ENCODE results near the gene WDR46. TPM values are rescaled to one million over a fixed set of nuclear protein-coding genes. Genes with fewer than 3 reads are reported as not detected.

Gene WDR46
- total and polyA plus RNA-seq, 8 donors: 42.9 to 72.9 (median 54.5) TPM

- Histone ChIP-seq H3K27me3 (peaks cover 0 to 39% (median 12%) of the 10 kb centered on the region in 3 donors), H3K27ac (no peak overlapping the region), H3K36me3 (no peaks in the 10 kb centered on the region), H3K4me1 (no peaks in the 10 kb centered on the region), H3K9me3 (no peaks in the 10 kb centered on the region), H3K4me3 (no peak overlapping the region)
- WGBS, 5 donors: 13 to 24% (median 19%) methylated on average over 6 of the region's 6 CpGs
- no peak for DNase-seq
- intact Hi-C loops (cut with DNase I; ENCODE audit: low total_unique reads): loop anchor here (10.0 kb wide), 1 partner anchor 110 kb away; no protein-coding TSS in a partner anchor
- no peak for TF ChIP-seq EP300 (IDR thresholded peaks at IDR 0.05)
- no peak for TF ChIP-seq POLR2A (IDR thresholded peaks at IDR 0.05)
- no peak for TF ChIP-seq CTCF (IDR thresholded peaks at IDR 0.05)
- TF ChIP-seq POLR2AphosphoS5 (IDR thresholded peaks at IDR 0.05): no peak
These were observed 53.8 kb downstream of the WDR46 start for GRCh38 chr6:33235221-33235634.

Other genes with a start within 250 kb of the WDR46 start
- gene HLA-DPA1, start 215.6 kb downstream of the WDR46 start, total RNA-seq: 100 to 1,000 TPM in 1 of 5 donors, 10 to 100 TPM in 3, under 1 TPM in 1; 0.29 to 171 (median 39.7) TPM
- 10 to 100 TPM; 14.3 to 34.1 (median 23.3) TPM for gene HLA-DPA1, start 215.6 kb downstream of the WDR46 start, polyA plus RNA-seq
- 10 to 100 TPM in 4 of 5 donors, not detected in 1; 10.7 to 46.6 (median 31.9) TPM for gene HLA-DPB1, start 213.2 kb downstream of the WDR46 start, total RNA-seq
- gene HLA-DPB1, start 213.2 kb downstream of the WDR46 start, polyA plus RNA-seq: 10 to 100 TPM; 48.3 to 62.2 (median 51.1) TPM
- 1 to 10 TPM in 1 of 5 donors, under 1 TPM in 2, not detected in 2; under 0.01 to 1.5 (median 0.87) TPM for gene COL11A2, start 96.8 kb downstream of the WDR46 start, total RNA-seq
- gene COL11A2, start 96.8 kb downstream of the WDR46 start, polyA plus RNA-seq: under 1 TPM in 2 of 3 donors, not detected in 1; 0.19 to 0.88 TPM
- 10 to 100 TPM in 3 of 5 donors, 1 to 10 TPM in 2; 2.9 to 50.4 (median 10.7) TPM for gene RXRB, start 88.6 kb downstream of the WDR46 start, total RNA-seq
- gene RXRB, start 88.6 kb downstream of the WDR46 start, polyA plus RNA-seq: 10 to 100 TPM; 15.9 to 32.7 (median 17.3) TPM
- gene SLC39A7, start 88.4 kb downstream of the WDR46 start, total RNA-seq: 100 to 1,000 TPM in 1 of 5 donors, 10 to 100 TPM in 3, 1 to 10 TPM in 1; 9.3 to 119 (median 75.8) TPM
- gene SLC39A7, start 88.4 kb downstream of the WDR46 start, polyA plus RNA-seq: 10 to 100 TPM; 33.6 to 59.8 (median 54.5) TPM
- gene HSD17B8, start 84.6 kb downstream of the WDR46 start, total RNA-seq: 10 to 100 TPM in 2 of 5 donors, 1 to 10 TPM in 2, not detected in 1; 8.0 to 24.8 (median 14.5) TPM
- gene HSD17B8, start 84.6 kb downstream of the WDR46 start, polyA plus RNA-seq: 10 to 100 TPM; 21.5 to 29.9 (median 24.5) TPM
- 100 to 1,000 TPM in 1 of 5 donors, 10 to 100 TPM in 4; 14.3 to 140 (median 20.7) TPM for gene RING1, start 80.7 kb downstream of the WDR46 start, total RNA-seq
- gene RING1, start 80.7 kb downstream of the WDR46 start, polyA plus RNA-seq: 10 to 100 TPM; 35.1 to 45.4 (median 37.4) TPM
- gene VPS52, start 17.4 kb downstream of the WDR46 start, total RNA-seq: 10 to 100 TPM; 39.7 to 89.3 (median 59.4) TPM
- gene VPS52, start 17.4 kb downstream of the WDR46 start, polyA plus RNA-seq: 10 to 100 TPM; 22.6 to 37.2 (median 25.3) TPM
- 1,000 to 10,000 TPM in 4 of 5 donors, 100 to 1,000 TPM in 1; 279 to 3,666 (median 1,718) TPM for gene RPS18, start 17.2 kb downstream of the WDR46 start, total RNA-seq
- gene RPS18, start 17.2 kb downstream of the WDR46 start, polyA plus RNA-seq: 1,000 to 10,000 TPM; 4,575 to 9,227 (median 6,928) TPM
- 10 to 100 TPM in 4 of 5 donors, not detected in 1; 10.8 to 42.9 (median 32.6) TPM for gene B3GALT4, start 12.1 kb downstream of the WDR46 start, total RNA-seq
- gene B3GALT4, start 12.1 kb downstream of the WDR46 start, polyA plus RNA-seq: 10 to 100 TPM in 2 of 3 donors, 1 to 10 TPM in 1; 9.8 to 11.5 (median 10.5) TPM
- 10 to 100 TPM in 3 of 5 donors, 1 to 10 TPM in 1, not detected in 1; 9.7 to 32.9 (median 12.8) TPM for gene PFDN6, start 362 bp upstream of the WDR46 start, total RNA-seq
- 100 to 1,000 TPM; 117 to 265 (median 202) TPM for gene PFDN6, start 362 bp upstream of the WDR46 start, polyA plus RNA-seq
- gene RGL2, start 9.7 kb upstream of the WDR46 start, total RNA-seq: 100 to 1,000 TPM in 1 of 5 donors, 10 to 100 TPM in 4; 10.4 to 103 (median 52.7) TPM
- 100 to 1,000 TPM in 1 of 3 donors, 10 to 100 TPM in 2; 37.4 to 112 (median 44.3) TPM for gene RGL2, start 9.7 kb upstream of the WDR46 start, polyA plus RNA-seq
- 100 to 1,000 TPM in 2 of 5 donors, 10 to 100 TPM in 3; 29.0 to 242 (median 59.5) TPM for gene TAPBP, start 24.8 kb upstream of the WDR46 start, total RNA-seq
- gene TAPBP, start 24.8 kb upstream of the WDR46 start, polyA plus RNA-seq: 10 to 100 TPM; 17.0 to 53.5 (median 37.5) TPM
- gene ZBTB22, start 28.5 kb upstream of the WDR46 start, total RNA-seq: 10 to 100 TPM in 4 of 5 donors, 1 to 10 TPM in 1; 1.2 to 45.2 (median 11.9) TPM
- 10 to 100 TPM in 2 of 3 donors, 1 to 10 TPM in 1; 9.8 to 11.8 (median 10.5) TPM for gene ZBTB22, start 28.5 kb upstream of the WDR46 start, polyA plus RNA-seq
- gene DAXX, start 33.7 kb upstream of the WDR46 start, total RNA-seq: 100 to 1,000 TPM in 2 of 5 donors, 10 to 100 TPM in 3; 18.2 to 127 (median 59.8) TPM
- gene DAXX, start 33.7 kb upstream of the WDR46 start, polyA plus RNA-seq: 10 to 100 TPM; 27.5 to 31.3 (median 27.5) TPM
- 10 to 100 TPM in 1 of 5 donors, 1 to 10 TPM in 3, not detected in 1; 4.2 to 15.4 (median 6.7) TPM for gene KIFC1, start 102.6 kb upstream of the WDR46 start, total RNA-seq
- gene KIFC1, start 102.6 kb upstream of the WDR46 start, polyA plus RNA-seq: 1 to 10 TPM in 2 of 3 donors, under 1 TPM in 1; 0.46 to 9.9 (median 5.4) TPM
- 100 to 1,000 TPM in 1 of 5 donors, 10 to 100 TPM in 4; 22.0 to 125 (median 70.0) TPM for gene PHF1, start 121.8 kb upstream of the WDR46 start, total RNA-seq
- 10 to 100 TPM; 56.3 to 99.9 (median 68.7) TPM for gene PHF1, start 121.8 kb upstream of the WDR46 start, polyA plus RNA-seq
- 100 to 1,000 TPM in 3 of 5 donors, 10 to 100 TPM in 2; 12.8 to 203 (median 101) TPM for gene CUTA, start 128.9 kb upstream of the WDR46 start, total RNA-seq
- gene CUTA, start 128.9 kb upstream of the WDR46 start, polyA plus RNA-seq: 100 to 1,000 TPM; 162 to 233 (median 165) TPM
- 10 to 100 TPM in 2 of 5 donors, 1 to 10 TPM in 2, under 1 TPM in 1; 0.58 to 78.8 (median 7.7) TPM for gene SYNGAP1, start 130.8 kb upstream of the WDR46 start, total RNA-seq
- 1 to 10 TPM; 3.9 to 5.6 (median 4.0) TPM for gene SYNGAP1, start 130.8 kb upstream of the WDR46 start, polyA plus RNA-seq
- 1 to 10 TPM in 3 of 5 donors, under 1 TPM in 1, not detected in 1; 0.45 to 7.8 (median 3.1) TPM for gene ZBTB9, start 165.3 kb upstream of the WDR46 start, total RNA-seq
- 1 to 10 TPM; 2.4 to 4.2 (median 2.6) TPM for gene ZBTB9, start 165.3 kb upstream of the WDR46 start, polyA plus RNA-seq

Data from stomach (tissue), 9 donors.